Mammary epithelial cell (primary cell): ENCODE measurements around the gene TRIAP1.

Experiments
- EZH2 ChIP-seq: IDR thresholded peaks from 2 replicates; pipeline ENCODE4 v1.6.1; 2012; ENCODE audit warnings: low read length, inconsistent platforms, borderline replicate concordance
- TF ChIP-seq, protein P1 (sequence below), 2 donors: IDR thresholded peaks in 1 of 2; conservative IDR thresholded peaks in 1 of 2; 2 replicates each; pipeline ENCODE4 v1.5.1; 2011 to 2012; ENCODE audit warnings: inconsistent platforms in 2 of 2, low read length in 2 of 2, mild to moderate bottlenecking in 2 of 2, control low read depth in 1 of 2, low read depth in 1 of 2; ENCODE audit not compliant: insufficient read depth in 1 of 2; ENCODE audit errors: extremely low read depth in 1 of 2

DNA sequence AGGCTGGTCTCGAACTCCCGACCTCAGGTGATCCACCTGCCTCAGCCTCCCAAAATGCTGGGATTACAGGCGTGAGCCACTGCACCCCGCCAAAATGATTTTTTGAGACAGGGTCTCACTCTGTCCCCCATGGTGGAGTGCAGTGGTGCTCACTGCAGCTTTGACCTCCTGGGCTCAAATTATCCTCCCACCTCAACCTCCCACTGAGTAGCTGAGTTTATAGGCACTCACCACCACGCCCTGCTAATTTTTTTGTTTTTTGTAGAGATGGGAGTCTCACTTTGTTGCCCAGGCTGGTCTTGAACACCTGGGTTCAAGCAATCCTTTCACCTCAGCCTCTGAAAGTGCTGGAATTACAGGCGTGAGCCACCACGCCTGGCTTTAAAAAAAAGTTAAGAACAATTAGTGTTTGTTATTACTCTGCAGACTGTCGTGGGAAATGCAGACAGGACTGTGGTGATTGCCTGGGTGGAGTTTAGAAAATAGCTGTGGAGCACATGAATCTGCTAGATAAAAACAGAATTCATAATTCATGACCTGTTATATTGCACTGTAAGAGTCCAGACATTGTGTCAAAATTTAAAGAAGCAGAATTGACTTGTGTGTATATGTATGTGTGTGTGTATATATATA lies 17.5 kb downstream of the TRIAP1 start:
- TF ChIP-seq EZH2: no peak
- TF ChIP-seq, protein P1, sequence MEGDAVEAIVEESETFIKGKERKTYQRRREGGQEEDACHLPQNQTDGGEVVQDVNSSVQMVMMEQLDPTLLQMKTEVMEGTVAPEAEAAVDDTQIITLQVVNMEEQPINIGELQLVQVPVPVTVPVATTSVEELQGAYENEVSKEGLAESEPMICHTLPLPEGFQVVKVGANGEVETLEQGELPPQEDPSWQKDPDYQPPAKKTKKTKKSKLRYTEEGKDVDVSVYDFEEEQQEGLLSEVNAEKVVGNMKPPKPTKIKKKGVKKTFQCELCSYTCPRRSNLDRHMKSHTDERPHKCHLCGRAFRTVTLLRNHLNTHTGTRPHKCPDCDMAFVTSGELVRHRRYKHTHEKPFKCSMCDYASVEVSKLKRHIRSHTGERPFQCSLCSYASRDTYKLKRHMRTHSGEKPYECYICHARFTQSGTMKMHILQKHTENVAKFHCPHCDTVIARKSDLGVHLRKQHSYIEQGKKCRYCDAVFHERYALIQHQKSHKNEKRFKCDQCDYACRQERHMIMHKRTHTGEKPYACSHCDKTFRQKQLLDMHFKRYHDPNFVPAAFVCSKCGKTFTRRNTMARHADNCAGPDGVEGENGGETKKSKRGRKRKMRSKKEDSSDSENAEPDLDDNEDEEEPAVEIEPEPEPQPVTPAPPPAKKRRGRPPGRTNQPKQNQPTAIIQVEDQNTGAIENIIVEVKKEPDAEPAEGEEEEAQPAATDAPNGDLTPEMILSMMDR (conservative IDR thresholded peaks at IDR 0.05 in 1 of 2, IDR thresholded peaks at IDR 0.05 in 1 of 2; ENCODE audit: extremely low read depth in 1 of 2, insufficient read depth in 1 of 2, low read depth in 1 of 2, low read length in 2 of 2): no peak
